Hepatocyte (in vitro differentiated cells): ENCODE data around the gene TACC2. TPM values are rescaled to one million over a fixed set of nuclear protein-coding genes. Genes with fewer than 3 reads are reported as not detected.

Experiments
- DNase-seq: peaks from one replicate; pipeline ENCODE4 v3.0.0-alpha.2; 2016; ENCODE audit warnings: low spot score
- H2AFZ ChIP-seq: fragments of 200-600 bp; sonication (generic); 2 replicates; pipeline ENCODE4 v1.6.0; 2016; ENCODE audit warnings: antibody characterized with exemption, mild to moderate bottlenecking
- H3K27ac ChIP-seq: fragments of 200-600 bp; sonication (generic); 2 replicates; pipeline ENCODE4 v1.5.1; 2016; ENCODE audit warnings: mild to moderate bottlenecking
- H3K27me3 ChIP-seq: fragments of 200-600 bp; sonication (generic); 2 replicates; pipeline ENCODE4 v1.6.1; 2016
- H3K36me3 ChIP-seq: fragments of 200-600 bp; sonication (generic); replicated peaks from 2 replicates; pipeline ENCODE4 v1.5.1; 2016; ENCODE audit warnings: low read depth; ENCODE audit not compliant: insufficient read depth
- H3K4me1 ChIP-seq: fragments of 200-600 bp; sonication (generic); 2 replicates; pipeline ENCODE4 v1.5.1; 2016; ENCODE audit warnings: mild to moderate bottlenecking, moderate library complexity; ENCODE audit not compliant: insufficient read depth
- H3K4me2 ChIP-seq: fragments of 200-600 bp; sonication (generic); 2 replicates; pipeline ENCODE4 v1.6.0; 2016
- H3K4me3 ChIP-seq: fragments of 200-600 bp; sonication (generic); 2 replicates; pipeline ENCODE4 v1.5.1; 2016; ENCODE audit warnings: mild to moderate bottlenecking
- H3K79me2 ChIP-seq: fragments of 200-600 bp; sonication (generic); 2 replicates; pipeline ENCODE4 v1.6.0; 2017; ENCODE audit warnings: mild to moderate bottlenecking
- H3K9me2 ChIP-seq: fragments of 200-600 bp; sonication (generic); replicated peaks from 2 replicates; pipeline ENCODE4 v1.6.0; 2017; ENCODE audit warnings: mild to moderate bottlenecking; ENCODE audit not compliant: insufficient read depth
- H3K9me3 ChIP-seq: fragments of 200-600 bp; sonication (generic); 2 replicates; pipeline ENCODE4 v1.5.1; 2016; ENCODE audit warnings: low read depth, mild to moderate bottlenecking
- H4K20me1 ChIP-seq: fragments of 200-600 bp; sonication (generic); 2 replicates; pipeline ENCODE4 v1.6.0; 2016; ENCODE audit warnings: mild to moderate bottlenecking; ENCODE audit not compliant: insufficient read depth, poor library complexity, severe bottlenecking
- EZH2 ChIP-seq: fragments of 200-600 bp; sonication (generic); IDR thresholded peaks from 2 replicates; pipeline ENCODE4 v1.6.1; 2016; ENCODE audit warnings: antibody characterized with exemption, mild to moderate bottlenecking, borderline replicate concordance
- EZH2phosphoT487 ChIP-seq: fragments of 200-600 bp; sonication (generic); IDR thresholded peaks from one replicate; pipeline ENCODE4 v1.6.1; 2018; ENCODE audit warnings: antibody characterized with exemption, mild to moderate bottlenecking, low read depth, moderate library complexity; ENCODE audit not compliant: unreplicated experiment, severe bottlenecking
- WGBS: methylation state at CpG from one replicate; pipeline ENCODE4 v1.1.6; 2016; ENCODE audit warnings: low lambda C conversion rate; ENCODE audit errors: missing lambda C conversion rate; 5-methylcytosine and 5-hydroxymethylcytosine counted together
- polyA plus RNA-seq: library from polyadenylated mRNA; unstranded; fragments of >200 nt; fragmentation: Nextera tagmentation; extraction: Ambion mirVana; gene quantifications from 2 replicates; pipeline ENCODE4 v1.2.1, GENCODE V29; 2016
- total RNA-seq: library from RNA; depleted of rRNA; stranded (reverse); fragments of >200 nt; gene quantifications from 2 replicates; pipeline ENCODE4 v1.2.3, GENCODE V29; 2014
- TF ChIP-seq, protein P1 (sequence below): fragments of 200-600 bp; sonication (generic); IDR thresholded peaks from 2 replicates; pipeline ENCODE4 v1.5.1; 2016; ENCODE audit warnings: antibody characterized with exemption, mild to moderate bottlenecking; ENCODE audit not compliant: poor library complexity

TACC2 gene
- total and polyA plus RNA-seq, 2 experiments from 2014 or later, result 20.0 to 34.6 TPM

GRCh38 chr10:122044045-122044661 is 55.2 kb downstream of the TACC2 start:
- H3K4me1 ChIP-seq, result peaks cover 16% of the 10 kb centered on the region
- H3K27ac ChIP-seq, result peak overlapping the region; percentile 83
- no peaks in the 10 kb centered on the region for H3K27me3 ChIP-seq
- WGBS, result 61% methylated on average over 13 of the region's 13 CpGs
- peak; percentile 58 for DNase-seq
- no peaks in the 10 kb centered on the region for H3K9me2 ChIP-seq
- TF ChIP-seq, protein P1, sequence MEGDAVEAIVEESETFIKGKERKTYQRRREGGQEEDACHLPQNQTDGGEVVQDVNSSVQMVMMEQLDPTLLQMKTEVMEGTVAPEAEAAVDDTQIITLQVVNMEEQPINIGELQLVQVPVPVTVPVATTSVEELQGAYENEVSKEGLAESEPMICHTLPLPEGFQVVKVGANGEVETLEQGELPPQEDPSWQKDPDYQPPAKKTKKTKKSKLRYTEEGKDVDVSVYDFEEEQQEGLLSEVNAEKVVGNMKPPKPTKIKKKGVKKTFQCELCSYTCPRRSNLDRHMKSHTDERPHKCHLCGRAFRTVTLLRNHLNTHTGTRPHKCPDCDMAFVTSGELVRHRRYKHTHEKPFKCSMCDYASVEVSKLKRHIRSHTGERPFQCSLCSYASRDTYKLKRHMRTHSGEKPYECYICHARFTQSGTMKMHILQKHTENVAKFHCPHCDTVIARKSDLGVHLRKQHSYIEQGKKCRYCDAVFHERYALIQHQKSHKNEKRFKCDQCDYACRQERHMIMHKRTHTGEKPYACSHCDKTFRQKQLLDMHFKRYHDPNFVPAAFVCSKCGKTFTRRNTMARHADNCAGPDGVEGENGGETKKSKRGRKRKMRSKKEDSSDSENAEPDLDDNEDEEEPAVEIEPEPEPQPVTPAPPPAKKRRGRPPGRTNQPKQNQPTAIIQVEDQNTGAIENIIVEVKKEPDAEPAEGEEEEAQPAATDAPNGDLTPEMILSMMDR, result no peak
- TF ChIP-seq EZH2phosphoT487, result no peak
- no peak for TF ChIP-seq EZH2
- no peaks in the 10 kb centered on the region for H4K20me1 ChIP-seq
- H3K36me3 ChIP-seq, result no peaks in the 10 kb centered on the region
- no peaks in the 10 kb centered on the region for H3K79me2 ChIP-seq
- no peak overlapping the region for H2AFZ ChIP-seq
- no peak overlapping the region for H3K4me3 ChIP-seq
- H3K9me3 ChIP-seq, result no peaks in the 10 kb centered on the region
- peak overlapping the region; percentile 47 for H3K4me2 ChIP-seq

DNA sequence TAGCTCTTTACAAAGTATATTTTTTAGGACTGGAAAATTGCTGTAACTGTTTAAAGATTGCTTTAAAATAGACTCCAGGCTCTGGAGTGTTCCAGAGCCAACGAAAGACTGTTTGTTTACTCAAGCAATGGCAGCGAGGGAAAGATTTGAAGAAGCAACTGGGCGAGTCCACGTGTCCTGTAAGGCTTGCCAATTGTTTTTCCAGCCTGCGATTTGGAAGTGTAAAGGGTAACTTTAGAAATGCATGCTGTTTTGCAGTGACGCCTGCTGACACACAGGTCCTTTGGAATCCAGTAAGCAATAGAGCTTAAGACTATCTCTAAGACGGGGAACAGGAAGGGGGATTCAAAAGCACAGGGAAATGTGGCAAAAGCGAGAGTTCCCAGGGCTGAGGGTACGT is 55.8 kb downstream of the TACC2 start:
- Histone ChIP-seq H3K27ac (peak overlapping the region; percentile 83), H3K4me2 (peak overlapping the region; percentile 47), H3K9me3 (no peaks in the 10 kb centered on the region), H2AFZ (no peak overlapping the region), H3K27me3 (no peaks in the 10 kb centered on the region), H3K4me3 (no peak overlapping the region), H4K20me1 (no peaks in the 10 kb centered on the region), H3K36me3 (no peaks in the 10 kb centered on the region), H3K9me2 (no peaks in the 10 kb centered on the region), H3K79me2 (no peaks in the 10 kb centered on the region), H3K4me1 (peaks cover 16% of the 10 kb centered on the region)
- no peak for TF ChIP-seq EZH2phosphoT487
- TF ChIP-seq, protein P1, result no peak
- no peak for TF ChIP-seq EZH2
- peak; percentile 74 for DNase-seq
- 30% methylated on average over 9 of the region's 9 CpGs for WGBS

DNA sequence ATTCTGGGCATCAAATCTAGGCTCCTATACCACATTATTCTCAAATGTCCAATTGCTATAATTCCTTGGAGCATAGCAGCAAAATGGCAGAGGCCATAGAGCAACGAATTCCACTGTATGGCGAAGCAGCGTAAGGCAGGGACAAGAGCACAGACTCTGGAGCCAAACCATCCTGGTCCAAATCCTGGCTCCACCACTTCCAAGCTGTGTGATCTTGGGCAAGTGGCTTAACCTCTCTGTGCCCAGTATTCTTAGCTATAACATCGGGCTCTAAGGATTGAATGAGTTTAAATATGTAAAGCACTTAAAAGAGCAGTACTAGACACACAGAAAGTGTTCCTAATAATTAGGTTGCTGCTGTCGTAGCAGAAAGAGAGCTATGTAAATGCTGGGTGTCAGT is 56.2 kb downstream of the TACC2 start:
- WGBS, result 94% methylated on average over 5 of the region's 5 CpGs
- H3K27me3 ChIP-seq, result no peaks in the 10 kb centered on the region

More for the DNA sequence above, 56.2 kb downstream of the TACC2 start:
- no peak for DNase-seq
- no peak for TF ChIP-seq EZH2
- TF ChIP-seq, protein P1, result no peak
- no peak for TF ChIP-seq EZH2phosphoT487
- Histone ChIP-seq H3K79me2 (no peaks in the 10 kb centered on the region), H3K36me3 (no peaks in the 10 kb centered on the region), H3K27ac (peak overlapping the region; percentile 83), H2AFZ (no peak overlapping the region), H4K20me1 (no peaks in the 10 kb centered on the region), H3K9me2 (no peaks in the 10 kb centered on the region), H3K4me2 (peak overlapping the region; percentile 47), H3K9me3 (no peaks in the 10 kb centered on the region), H3K4me1 (peaks cover 16% of the 10 kb centered on the region), H3K4me3 (no peak overlapping the region)
